HG03571 (cell line): Measurements from ENCODE around the gene PDGFRB.
"Not testable (repeated sequence)": the region's sequence is repeated elsewhere in the genome, so short reads cannot be mapped to it uniquely, and the experiment has no call there.

Experiments
- ATAC-seq: cut with Tn5 transposase; IDR thresholded peaks from one replicate; pipeline ENCODE4 v1.9.1; 2021; ENCODE audit not compliant: unreplicated experiment

The PDGFRB gene

GRCh38 chr5:150092159-150092787 is 63.4 kb downstream of the PDGFRB start:
- ATAC-seq = no peak

- no peak for ATAC-seq
Observed at GRCh38 chr5:150085950-150086715, 69.5 kb downstream of the PDGFRB start, which contains the start of gene CSF1R. Gene CSF1R (minus strand): TSS chr5:150086554. CDS start chr5:150086427, 127 bp downstream.

GRCh38 chr5:150085191-150085912 is 70.3 kb downstream of the PDGFRB start:
- ATAC-seq = no peak

- not testable (repeated sequence) for ATAC-seq
Observed at GRCh38 chr5:150084754-150085153, 70.9 kb downstream of the PDGFRB start.

GRCh38 chr5:150082889-150083288 is 72.8 kb downstream of the PDGFRB start:
- no peak for ATAC-seq

- no peak for ATAC-seq
Observed at GRCh38 chr5:150082374-150082773, 73.3 kb downstream of the PDGFRB start.

- ATAC-seq = peak; percentile 86
Observed at GRCh38 chr5:150081541-150082283, 73.9 kb downstream of the PDGFRB start.

GRCh38 chr5:150080696-150081435 is 74.8 kb downstream of the PDGFRB start:
- no peak for ATAC-seq

GRCh38 chr5:150079909-150080461 is 75.7 kb downstream of the PDGFRB start:
- ATAC-seq = no peak

- no peak for ATAC-seq
Observed at GRCh38 chr5:150078802-150079689, 76.6 kb downstream of the PDGFRB start.

GRCh38 chr5:150077996-150078801 is 77.4 kb downstream of the PDGFRB start:
- ATAC-seq = no peak

- no peak for ATAC-seq
Observed at GRCh38 chr5:150077060-150077459, 78.6 kb downstream of the PDGFRB start.

GRCh38 chr5:150075806-150076205 is 79.8 kb downstream of the PDGFRB start:
- ATAC-seq = no peak

GRCh38 chr5:150075233-150075632 is 80.4 kb downstream of the PDGFRB start:
- no peak for ATAC-seq

GRCh38 chr5:150073677-150074076 is 82.0 kb downstream of the PDGFRB start:
- ATAC-seq = no peak

GRCh38 chr5:150073086-150073625 is 82.5 kb downstream of the PDGFRB start:
- no peak for ATAC-seq

- no peak for ATAC-seq
Observed at GRCh38 chr5:150070821-150071220, 84.8 kb downstream of the PDGFRB start.
